Fibroblast of skin of abdomen (primary cell): ENCODE results near the gene LSM8.
A peak's percentile ranks its signal among the peaks of the same experiment; 100 is the strongest.
"Not testable (repeated sequence)": the region's sequence is repeated elsewhere in the genome, so short reads cannot be mapped to it uniquely, and the experiment has no call there.

Source experiments
- DNase-seq: peaks from one replicate; pipeline ENCODE4 v3.0.0-alpha.2; 2013

Gene LSM8

DNA sequence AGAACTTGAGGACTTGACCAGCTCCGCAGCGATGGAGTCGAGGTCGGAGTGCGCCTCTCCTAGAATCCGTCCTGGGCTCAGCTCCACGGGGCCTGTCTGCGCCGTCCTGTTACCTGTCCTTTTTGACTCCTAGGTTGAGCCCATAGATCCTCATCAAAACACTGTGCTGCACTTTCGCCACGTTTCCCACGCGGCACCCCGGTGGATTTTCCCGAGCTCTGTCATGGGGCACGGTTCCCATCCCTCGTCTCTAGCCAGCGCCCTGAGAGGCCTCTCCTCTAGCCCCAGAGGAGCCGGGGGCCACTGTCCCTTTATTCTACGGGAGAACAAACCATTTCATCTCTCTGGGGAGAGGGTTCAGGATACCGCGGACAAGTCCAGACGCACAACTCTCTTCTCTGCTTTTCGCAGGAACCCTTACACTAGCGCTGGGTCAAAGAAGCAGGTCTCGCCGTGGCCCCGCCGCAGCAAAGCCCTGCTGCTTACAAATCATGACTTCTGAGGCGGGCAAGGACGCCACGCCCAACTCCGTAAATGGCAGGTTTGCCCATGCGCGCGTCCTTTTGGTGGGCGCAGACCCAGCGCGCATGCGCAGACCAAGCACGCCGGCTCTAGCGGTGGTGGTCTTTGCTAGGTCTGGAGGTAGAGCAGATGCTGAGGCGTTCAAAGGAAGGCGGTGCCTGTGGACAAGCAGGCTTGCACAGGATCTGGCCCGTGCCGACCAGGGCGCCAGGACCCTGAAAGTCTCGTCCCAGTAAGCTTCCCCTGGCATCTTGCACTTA, 30.3 kb downstream of the LSM8 start:
- DNase-seq: peak; percentile 88

DNA sequence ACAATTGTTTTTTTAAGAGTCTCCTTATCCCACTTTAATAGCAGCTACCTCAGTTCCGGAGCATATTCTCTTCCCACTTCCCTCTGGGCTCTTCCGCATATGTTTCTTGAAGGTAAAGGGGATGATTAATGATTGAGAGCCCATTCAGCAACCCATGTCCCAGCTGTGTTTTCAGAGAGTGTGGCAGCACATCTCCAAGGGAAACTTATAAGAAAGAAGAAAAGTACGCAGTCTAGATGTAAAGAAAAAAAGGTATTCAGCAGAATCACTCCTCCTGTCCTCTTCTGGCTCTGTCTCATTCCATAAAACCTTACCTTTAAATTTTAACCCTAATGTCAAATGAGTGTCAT, 30.8 kb downstream of the LSM8 start:
- DNase-seq: no peak

DNA sequence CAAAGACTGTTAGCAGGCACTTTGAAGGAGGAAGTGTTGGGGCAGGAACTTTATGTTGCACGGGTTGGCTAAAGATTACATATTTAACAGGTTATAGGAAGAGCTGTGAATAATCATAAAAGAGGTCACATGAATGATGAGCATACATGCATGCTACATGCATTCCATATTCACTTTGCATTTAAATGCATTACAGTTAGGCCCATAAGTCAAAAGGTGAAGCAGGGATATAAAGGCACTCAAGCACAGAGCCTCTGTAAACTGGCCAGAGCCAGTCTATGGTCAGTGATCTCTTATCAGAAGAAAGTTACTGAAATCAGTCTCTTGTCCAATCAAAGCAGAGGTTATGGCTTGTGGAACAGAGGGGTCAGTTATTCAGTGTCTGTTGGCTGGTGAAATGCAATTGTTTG, 33.3 kb downstream of the LSM8 start:
- DNase-seq: no peak

DNA sequence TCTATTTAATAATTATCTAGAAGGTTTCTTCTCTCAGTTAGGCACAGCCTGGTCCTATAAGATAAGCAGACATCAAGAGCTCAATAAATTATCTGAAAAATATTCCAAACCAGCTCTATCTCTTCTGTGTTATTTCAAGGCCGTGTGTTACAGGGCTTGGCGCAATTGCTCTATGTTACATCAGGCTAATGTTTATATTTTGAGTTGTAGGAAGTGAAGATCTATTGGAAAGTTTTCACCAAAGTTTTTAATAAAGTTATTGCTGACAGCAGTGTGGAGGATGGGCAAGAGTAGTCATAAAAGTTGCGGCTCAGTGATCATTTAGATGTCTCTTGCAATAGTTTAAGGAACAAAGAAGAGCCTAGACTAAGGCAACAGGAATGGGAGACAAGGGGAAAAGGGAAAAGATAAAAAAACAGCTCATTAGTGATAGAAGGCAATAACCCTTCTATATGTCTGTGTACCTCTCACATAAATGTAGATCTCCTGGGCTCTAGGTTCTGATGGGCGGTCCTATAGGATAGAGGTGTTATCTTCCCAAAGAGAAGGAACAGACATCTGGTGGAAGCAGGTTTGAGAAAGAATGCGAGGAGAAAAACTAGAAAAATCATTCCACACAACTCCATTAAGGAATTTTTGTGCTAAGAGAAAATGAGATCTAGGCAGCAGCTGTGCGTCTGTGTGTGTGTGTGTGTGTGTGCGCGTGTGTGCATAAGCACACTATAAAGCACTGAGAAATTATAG, 34.6 kb downstream of the LSM8 start:
- DNase-seq: peak; percentile 14

DNA sequence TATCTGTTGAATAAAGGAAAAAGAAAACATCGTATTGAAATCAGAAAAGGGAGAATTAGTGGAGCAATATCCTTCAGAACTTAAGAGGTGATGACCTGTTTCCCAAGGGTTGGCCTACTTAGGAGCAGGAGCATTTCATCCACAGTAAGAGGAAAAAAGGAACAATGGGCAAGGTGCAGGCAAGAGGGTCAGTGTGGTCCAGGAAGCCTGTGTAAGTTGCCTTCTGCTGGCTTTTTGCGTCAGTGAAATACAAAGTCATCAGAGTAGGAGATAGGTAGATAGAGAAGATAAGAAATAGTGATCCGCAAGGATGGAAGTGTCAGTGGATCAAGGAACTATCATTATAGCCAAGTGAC, 35.2 kb downstream of the LSM8 start:
- DNase-seq: no peak

DNA sequence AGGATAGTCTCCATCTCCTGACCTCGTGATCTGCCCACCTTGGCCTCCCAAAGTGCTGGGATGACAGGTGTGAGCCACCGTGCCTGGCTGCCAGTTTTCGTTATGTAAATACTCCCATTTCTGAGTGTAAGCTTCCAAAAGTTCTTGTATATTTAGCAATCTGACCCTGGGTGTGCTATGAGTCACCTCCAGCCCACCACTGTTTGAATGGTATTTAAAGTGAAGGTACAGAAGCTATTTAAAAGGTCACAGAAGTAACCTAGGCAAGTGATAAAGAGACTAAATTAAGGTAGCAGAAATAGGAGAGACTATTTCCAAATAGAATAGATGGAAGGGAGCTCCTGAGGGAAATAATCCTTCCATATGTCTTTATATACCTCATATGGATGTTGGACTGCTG, 36.6 kb downstream of the LSM8 start:
- DNase-seq: no peak

DNA sequence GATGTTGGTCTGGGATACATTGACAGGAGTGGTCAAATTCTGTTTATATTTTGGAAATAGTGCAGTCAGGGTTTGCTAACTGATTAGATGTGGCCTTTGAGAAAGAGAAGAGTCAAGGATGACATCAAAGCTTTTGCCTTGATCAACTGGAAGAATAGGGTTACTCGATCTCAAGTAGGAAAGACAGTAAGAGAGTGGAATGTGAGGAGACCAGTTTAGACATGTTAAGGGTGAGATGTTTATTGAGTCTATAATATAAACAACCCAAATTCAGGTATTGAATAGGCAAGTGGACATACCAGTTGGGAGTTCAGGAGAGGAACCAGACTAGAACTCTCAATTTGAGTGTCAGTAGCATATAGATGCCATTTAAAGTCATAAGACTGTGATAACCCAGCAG, 38.6 kb downstream of the LSM8 start:
- no peak for DNase-seq

DNA sequence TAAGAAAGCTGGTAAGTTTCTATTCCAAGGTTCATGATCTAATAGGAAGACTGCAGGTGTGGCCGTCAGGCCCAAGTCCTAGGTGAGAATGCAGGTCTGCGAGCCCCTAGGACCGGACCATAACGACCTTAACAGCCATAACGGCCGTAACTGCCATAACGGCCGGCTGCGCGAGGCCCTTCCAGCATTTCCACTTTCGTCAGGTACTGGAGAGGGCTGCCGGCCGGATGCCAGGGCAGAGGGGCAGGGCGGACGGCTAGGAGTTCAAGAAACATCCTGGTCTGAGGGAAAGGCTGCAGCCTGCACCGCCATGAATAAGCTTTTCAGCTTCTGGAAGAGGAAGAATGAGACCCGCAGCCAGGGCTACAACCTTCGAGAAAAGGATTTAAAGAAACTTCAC, 40.6 kb downstream of the LSM8 start, which contains the start of gene ANKRD7:
TSS of gene ANKRD7 (plus strand) at position 184 of the 400 bp plus-strand sequence. CDS start at position 311, 127 bp downstream.
- DNase-seq: no peak

DNA sequence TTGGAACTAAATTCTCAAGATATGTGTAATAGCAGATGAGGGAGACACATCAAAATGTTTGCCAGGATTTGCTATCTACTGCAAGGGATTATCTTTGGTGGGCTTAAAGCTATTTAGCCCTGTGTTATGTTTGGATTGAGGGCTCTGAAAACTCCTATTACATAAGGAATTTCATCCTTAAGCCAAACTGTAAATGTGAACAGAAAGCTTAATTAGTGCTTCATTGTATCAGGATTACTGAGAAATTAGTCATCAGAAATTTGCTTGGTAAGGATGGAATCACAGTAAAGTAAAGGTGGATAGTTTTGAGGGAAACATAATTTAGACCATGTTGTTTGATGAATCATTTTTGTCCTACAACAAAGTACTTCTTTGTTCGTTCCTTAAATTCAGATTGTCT, 48.9 kb downstream of the LSM8 start:
- peak; percentile 63 for DNase-seq

DNA sequence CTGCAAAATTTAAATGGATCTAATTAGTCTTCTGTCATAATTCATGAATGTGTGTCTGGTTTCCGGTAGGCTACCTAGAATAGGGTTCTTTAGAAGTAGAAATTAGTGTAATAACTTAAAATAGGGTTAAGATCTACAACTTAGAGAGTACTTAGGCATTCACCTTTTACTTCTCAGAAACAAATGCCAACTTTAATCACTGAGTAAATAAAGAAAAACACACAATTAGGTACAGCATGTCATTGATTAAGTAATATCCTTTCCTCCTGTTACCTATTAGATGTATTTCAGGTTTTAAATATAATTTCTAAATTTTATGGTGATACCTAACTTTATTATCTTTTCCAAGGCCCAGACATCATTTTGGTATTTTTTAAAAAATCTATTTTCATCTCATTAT, 49.8 kb downstream of the LSM8 start:
- no peak for DNase-seq

DNA sequence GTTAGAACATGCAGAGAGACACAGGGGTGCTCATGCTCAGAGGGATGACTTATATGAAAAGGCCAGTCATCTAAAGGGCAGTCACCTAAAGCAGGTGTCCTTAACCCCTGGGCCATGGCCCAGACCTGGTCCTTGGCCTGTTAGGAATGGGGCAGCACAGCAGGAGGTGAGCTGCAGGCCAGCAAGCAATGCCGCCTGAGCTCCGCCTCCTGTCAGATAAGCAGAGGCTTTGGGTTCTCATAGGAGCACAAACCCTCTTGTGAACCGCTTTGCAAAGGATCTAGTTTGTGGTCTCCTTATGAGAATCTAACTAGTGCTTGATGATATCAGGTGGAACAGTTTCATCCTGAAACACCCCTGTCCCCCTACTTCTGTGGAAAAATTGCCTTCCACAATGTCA, 55.0 kb downstream of the LSM8 start:
- no peak for DNase-seq

DNA sequence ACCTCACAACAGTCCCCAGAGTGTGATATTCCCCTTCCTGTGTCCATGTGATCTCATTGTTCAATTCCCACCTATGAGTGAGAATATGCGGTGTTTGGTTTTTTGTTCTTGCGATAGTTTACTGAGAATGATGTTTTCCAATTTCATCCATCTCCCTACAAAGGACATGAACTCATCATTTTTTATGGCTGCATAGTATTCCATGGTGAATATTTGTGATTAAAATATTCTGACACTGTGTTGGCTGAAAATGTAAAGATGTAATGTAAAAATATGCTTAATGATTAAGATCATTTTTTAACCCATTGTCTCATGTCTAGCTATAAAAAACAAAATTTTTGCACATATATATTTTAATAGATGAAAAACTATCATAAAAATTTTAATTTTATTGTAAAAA, 56.4 kb downstream of the LSM8 start:
- not testable (repeated sequence) for DNase-seq
